HCT116 (cell line): ENCODE results near the gene CTTNBP2NL. TPM values are rescaled to one million over a fixed set of nuclear protein-coding genes. Genes with fewer than 3 reads are reported as not detected.

ENCODE experiments used
- ATAC-seq: fragments of 200-7000 bp; cut with Tn5 transposase; 2 replicates; pipeline ENCODE4 v1.9.1; 2020; ENCODE audit warnings: mild to moderate bottlenecking, moderate library complexity
- BruUV-seq: library from RNA; stranded (reverse); fragments of 400-500 nt; replicated peaks from 2 replicates; lab custom pipeline; 2021; lab: Mats Ljungman, UMichigan
- CTCF ChIA-PET: fragments of 300-600 bp; sonication (Branson Sonifier 250); formaldehyde crosslinking; loops from one replicate; lab custom pipeline; 2021; ENCODE audit warnings: antibody characterized with exemption; lab: Charles Lee
- POLR2A ChIA-PET: fragments of 300-600, 350-600 bp; sonication (Branson Sonifier 250); formaldehyde crosslinking; loops from one replicate; lab custom pipeline; 2021; ENCODE audit warnings: antibody characterized with exemption; lab: Charles Lee
- RAD21 ChIA-PET, 2 experiments: fragments of 300-600 bp; sonication (Branson Sonifier 250); formaldehyde crosslinking; loops; one replicate each; lab custom pipeline; 2023; ENCODE audit warnings: low total read pairs in 2 of 2; ENCODE audit not compliant: uncharacterized antibody in 2 of 2, unreplicated experiment in 2 of 2, low non-redundant PET in 1 of 2; lab: Charles Lee
- DNase-seq: peaks from one replicate; pipeline ENCODE4 v3.0.0-alpha.2; 2010; ENCODE audit warnings: low read depth, low spot score
- H2AFZ ChIP-seq: fragments of 200-600 bp; shearing (Covaris generic), sonication (generic); 2 replicates; pipeline ENCODE4 v1.6.1; 2017; ENCODE audit warnings: low read depth, mixed run types, mixed read lengths, antibody characterized with exemption, low read length; ENCODE audit not compliant: poor library complexity, severe bottlenecking
- H3K27ac ChIP-seq: 2 replicates; pipeline ENCODE4 v1.5.1; 2012; ENCODE audit warnings: low read depth, low read length
- H3K27me3 ChIP-seq: fragments of 200-600 bp; sonication (generic); 2 replicates; pipeline ENCODE4 v1.6.1; 2016; ENCODE audit warnings: mixed run types, low read length, mixed read lengths; ENCODE audit not compliant: insufficient read depth
- H3K36me3 ChIP-seq, 2 experiments: fragments of 200-500 bp in 1 of 2; fragments of 200-600 bp in 1 of 2; sonication (Bioruptor generic) in 1 of 2; sonication (generic) in 1 of 2; 2 replicates each; pipeline versions ENCODE4 v1.5.1 to v1.6.1; 2014 to 2016; ENCODE audit warnings: low read length in 2 of 2, inconsistent platforms in 1 of 2, mixed read lengths in 1 of 2, mixed run types in 1 of 2; ENCODE audit not compliant: insufficient read depth in 2 of 2, control insufficient read depth in 1 of 2
- H3K4me1 ChIP-seq, 2 experiments: fragments of 200-600 bp in 1 of 2; sonication (generic) in 1 of 2; 2 replicates each; pipeline versions ENCODE4 v1.5.1 to v1.6.1; 2012 to 2017; ENCODE audit warnings: low read length in 2 of 2, inconsistent platforms in 1 of 2, mild to moderate bottlenecking in 1 of 2, mixed read lengths in 1 of 2, mixed run types in 1 of 2, moderate library complexity in 1 of 2; ENCODE audit not compliant: insufficient read depth in 2 of 2, control insufficient read depth in 1 of 2
- H3K4me2 ChIP-seq: fragments of 200-600 bp; sonication (generic); 2 replicates; pipeline ENCODE4 v1.6.1; 2017; ENCODE audit warnings: mixed run types, low read length, mixed read lengths
- H3K4me3 ChIP-seq, 2 experiments: fragments of 200-600 bp in 1 of 2; sonication (generic) in 1 of 2; replicated peaks in 1 of 2; 2 replicates each; pipeline ENCODE4 v1.5.1; 2011 to 2016; ENCODE audit warnings: low read length in 2 of 2, control low read depth in 1 of 2, low read depth in 1 of 2, mild to moderate bottlenecking in 1 of 2, mixed read lengths in 1 of 2, mixed run types in 1 of 2
- H3K79me2 ChIP-seq: fragments of 200-600 bp; sonication (generic); 2 replicates; pipeline ENCODE4 v1.6.1; 2017; ENCODE audit warnings: mild to moderate bottlenecking, mixed run types, low read length, moderate library complexity, mixed read lengths; ENCODE audit not compliant: insufficient read depth
- H3K9ac ChIP-seq: fragments of 200-600 bp; sonication (generic); 2 replicates; pipeline ENCODE4 v1.6.1; 2016; ENCODE audit warnings: low read length, mixed read lengths
- H3K9me2 ChIP-seq: fragments of 200-600 bp; sonication (generic), shearing (Covaris generic); 2 replicates; pipeline ENCODE4 v1.6.1; 2017; ENCODE audit warnings: mixed run types, mild to moderate bottlenecking, moderate library complexity; ENCODE audit not compliant: insufficient read depth
- H3K9me3 ChIP-seq, 2 experiments: fragments of 200-500 bp in 1 of 2; fragments of 200-600 bp in 1 of 2; sonication (Bioruptor generic) in 1 of 2; sonication (generic) in 1 of 2; 2 replicates each; pipeline ENCODE4 v1.6.1; 2014 to 2017; ENCODE audit warnings: low read length in 2 of 2, mixed read lengths in 2 of 2, inconsistent platforms in 1 of 2, low read depth in 1 of 2, mild to moderate bottlenecking in 1 of 2, mixed run types in 1 of 2, moderate library complexity in 1 of 2; ENCODE audit not compliant: control insufficient read depth in 1 of 2, insufficient read depth in 1 of 2
- H4K20me1 ChIP-seq: fragments of 200-600 bp; sonication (generic), shearing (Covaris generic); 2 replicates; pipeline ENCODE4 v1.6.1; 2017; ENCODE audit warnings: mixed run types, mild to moderate bottlenecking, moderate library complexity; ENCODE audit not compliant: insufficient read depth
- CEBPB ChIP-seq: IDR thresholded peaks from 2 replicates; pipeline ENCODE4 v1.6.1; 2012; ENCODE audit warnings: low read depth
- CTCF ChIP-seq, 3 experiments: fragments of 200-600 bp in 1 of 3; sonication (generic) in 1 of 3; IDR thresholded peaks in 2 of 3; conservative IDR thresholded peaks in 1 of 3; 2 replicates each; pipeline ENCODE4 v1.5.1; 2012 to 2017; ENCODE audit warnings: low read depth in 2 of 3, low read length in 2 of 3, antibody characterized with exemption in 1 of 3, borderline replicate concordance in 1 of 3, control low read depth in 1 of 3, mild to moderate bottlenecking in 1 of 3, mixed read lengths in 1 of 3, mixed run types in 1 of 3, moderate library complexity in 1 of 3; ENCODE audit not compliant: insufficient read depth in 1 of 3
- EGR1 ChIP-seq: IDR thresholded peaks from 2 replicates; pipeline ENCODE4 v1.6.1; 2012; ENCODE audit warnings: low read depth
- ELF1 ChIP-seq: IDR thresholded peaks from 2 replicates; pipeline ENCODE4 v1.6.1; 2012; ENCODE audit warnings: low read depth, borderline replicate concordance
- EZH2 ChIP-seq: fragments of 200-600 bp; sonication (generic); IDR thresholded peaks from 2 replicates; pipeline ENCODE4 v1.6.1; 2017; ENCODE audit warnings: antibody characterized with exemption, mixed run types
- EZH2phosphoT487 ChIP-seq: fragments of 200-600 bp; IDR thresholded peaks from 2 replicates; pipeline ENCODE4 v1.6.1; 2018; ENCODE audit warnings: antibody characterized with exemption, borderline replicate concordance
- FOSL1 ChIP-seq: IDR thresholded peaks from 2 replicates; pipeline ENCODE4 v1.6.1; 2012; ENCODE audit warnings: low read depth
- POLR2A ChIP-seq: IDR thresholded peaks from 2 replicates; pipeline ENCODE4 v1.7.0; 2011; ENCODE audit warnings: borderline replicate concordance; ENCODE audit not compliant: insufficient read depth, insufficient read length; ENCODE audit errors: extremely low read depth
- POLR2AphosphoS5 ChIP-seq: IDR thresholded peaks from 2 replicates; pipeline ENCODE4 v1.6.1; 2011; ENCODE audit warnings: mild to moderate bottlenecking, low read depth, low read length, moderate library complexity
- RAD21 ChIP-seq: IDR thresholded peaks from 2 replicates; pipeline ENCODE4 v1.6.1; 2012; ENCODE audit warnings: low read depth, mild to moderate bottlenecking
- REST ChIP-seq: IDR thresholded peaks from 2 replicates; pipeline ENCODE4 v1.6.1; 2012; ENCODE audit warnings: low read depth
- SP1 ChIP-seq: IDR thresholded peaks from 2 replicates; pipeline ENCODE4 v1.6.1; 2012; ENCODE audit warnings: low read depth
- SRF ChIP-seq: IDR thresholded peaks from 2 replicates; pipeline ENCODE4 v1.6.1; 2012; ENCODE audit warnings: low read depth
- TCF7L2 ChIP-seq: IDR thresholded peaks from 2 replicates; pipeline ENCODE4 v1.7.0; 2011; ENCODE audit warnings: borderline replicate concordance, inconsistent platforms; ENCODE audit not compliant: insufficient read depth, insufficient read length; ENCODE audit errors: extremely low read depth
- ZFX ChIP-seq: fragments of 450-650 bp; IDR thresholded peaks from 2 replicates; pipeline ENCODE4 v1.6.1; 2017
- intact Hi-C: fragments of 100-400 bp; cut with micrococcal nuclease; formaldehyde crosslinking; loops from 2 replicates; pipeline ENCODE4 v1.10.0; 2022
- total RNA-seq: library from RNA; stranded (reverse); gene quantifications from one replicate; pipeline ENCODE4 v1.2.1, GENCODE V29; 2021; ENCODE audit not compliant: unreplicated experiment

The CTTNBP2NL gene
- total RNA-seq, 1 experiment from 2014 or later, result 18.0 TPM

- POLR2A ChIA-PET, result no interaction called here
- no peaks in the 10 kb centered on the region for H3K27me3 ChIP-seq
- TF ChIP-seq ELF1 (no peak), ZFX (no peak), FOSL1 (no peak), CEBPB (no peak), RAD21 (no peak), TCF7L2 (no peak), REST (no peak), CTCF (IDR thresholded peaks at IDR 0.05 in 2 of 3, conservative IDR thresholded peaks at IDR 0.05 in 1 of 3; ENCODE audit: borderline replicate concordance in 1 of 3, insufficient read depth in 1 of 3, low read depth in 2 of 3, low read length in 2 of 3) (no peak), EZH2phosphoT487 (no peak), EZH2 (no peak), SP1 (no peak), EGR1 (no peak), POLR2A (no peak), POLR2AphosphoS5 (no peak), SRF (no peak)
- no peak overlapping the region for H3K4me2 ChIP-seq
- H3K4me1 ChIP-seq, result no peaks in the 10 kb centered on the region
- peaks cover 0 to 11% of the 10 kb centered on the region in 2 experiments; a peak in 2 of 4 replicates for H3K36me3 ChIP-seq
- RAD21 ChIA-PET, result no interaction called here
- DNase-seq (no peak), ATAC-seq (no peak)
- BruUV-seq, result no TSS peak
- H4K20me1 ChIP-seq, result no peaks in the 10 kb centered on the region
- H3K9me3 ChIP-seq, result no peaks in the 10 kb centered on the region
- H3K27ac ChIP-seq, result no peak overlapping the region
- H3K9me2 ChIP-seq, result no peaks in the 10 kb centered on the region
- H2AFZ ChIP-seq, result no peak overlapping the region
- intact Hi-C loops, result no loop called here
- no peaks in the 10 kb centered on the region for H3K79me2 ChIP-seq
- H3K9ac ChIP-seq, result no peak overlapping the region
- CTCF ChIA-PET, result no interaction called here
- no peak overlapping the region for H3K4me3 ChIP-seq
Observed at GRCh38 chr1:112457955-112458354, 61.9 kb downstream of the CTTNBP2NL start.
